Astrocyte (in vitro differentiated cells and primary cell): ENCODE measurements around the gene RAPSN. TPM values are rescaled to one million over a fixed set of nuclear protein-coding genes. Genes with fewer than 3 reads are reported as not detected.
A peak's percentile ranks its signal among the peaks of the same experiment; 100 is the strongest.

Experiments
- DNase-seq: peaks from one replicate; pipeline ENCODE4 v3.0.0-alpha.2; 2010; ENCODE audit warnings: low read depth
- FAIRE-seq: peaks from 2 replicates; lab custom pipeline; 2011; peaks lifted over from hg19 to GRCh38; lab: Jason Lieb, UNC
- H2AFZ ChIP-seq: 2 replicates; pipeline ENCODE4 v1.6.0; 2012; ENCODE audit warnings: low read depth, low read length, inconsistent platforms
- H3K27ac ChIP-seq: 2 replicates; pipeline ENCODE4 v1.5.1; 2011; ENCODE audit warnings: low read depth, low read length, inconsistent platforms
- H3K27me3 ChIP-seq: 2 replicates; pipeline ENCODE4 v1.6.0; 2011; ENCODE audit warnings: low read length, inconsistent platforms; ENCODE audit not compliant: insufficient read depth
- H3K36me3 ChIP-seq: 2 replicates; pipeline ENCODE4 v1.5.1; 2011; ENCODE audit warnings: low read length, inconsistent platforms; ENCODE audit not compliant: insufficient read depth
- H3K4me1 ChIP-seq: 2 replicates; pipeline ENCODE4 v1.5.1; 2011; ENCODE audit warnings: low read length, inconsistent platforms; ENCODE audit not compliant: insufficient read depth
- H3K4me2 ChIP-seq: 2 replicates; pipeline ENCODE4 v1.6.0; 2012; ENCODE audit warnings: low read length, inconsistent platforms
- H3K4me3 ChIP-seq: 2 replicates; pipeline ENCODE4 v1.5.1; 2011; ENCODE audit warnings: low read depth, mild to moderate bottlenecking, low read length, inconsistent platforms; ENCODE audit not compliant: insufficient read depth
- H3K79me2 ChIP-seq: 2 replicates; pipeline ENCODE4 v1.6.0; 2012; ENCODE audit warnings: mild to moderate bottlenecking, low read length, inconsistent platforms; ENCODE audit not compliant: insufficient read depth
- H3K9ac ChIP-seq: 2 replicates; pipeline ENCODE4 v1.6.0; 2012; ENCODE audit warnings: mild to moderate bottlenecking, low read length, inconsistent platforms
- H3K9me3 ChIP-seq: 2 replicates; pipeline ENCODE4 v1.5.1; 2012; ENCODE audit warnings: low read depth, mild to moderate bottlenecking, low read length, inconsistent platforms; ENCODE audit not compliant: insufficient read depth
- H4K20me1 ChIP-seq: 2 replicates; pipeline ENCODE4 v1.6.0; 2012; ENCODE audit warnings: low read length, inconsistent platforms; ENCODE audit not compliant: insufficient read depth
- H3K27ac Mint-ChIP-seq: one replicate; pipeline ENCODE4 v1.8.0; 2021; ENCODE audit warnings: mild to moderate bottlenecking, mixed read lengths; ENCODE audit not compliant: unreplicated experiment
- H3K27me3 Mint-ChIP-seq: one replicate; pipeline ENCODE4 v1.8.0; 2021; ENCODE audit warnings: low read depth, mixed read lengths; ENCODE audit not compliant: unreplicated experiment
- H3K36me3 Mint-ChIP-seq: one replicate; pipeline ENCODE4 v1.8.0; 2021; ENCODE audit warnings: low read depth, mixed read lengths; ENCODE audit not compliant: unreplicated experiment
- H3K4me1 Mint-ChIP-seq: one replicate; pipeline ENCODE4 v1.8.0; 2021; ENCODE audit warnings: low read depth, mixed read lengths; ENCODE audit not compliant: unreplicated experiment
- H3K4me3 Mint-ChIP-seq: one replicate; pipeline ENCODE4 v1.8.0; 2021; ENCODE audit warnings: mild to moderate bottlenecking, moderate library complexity, mixed read lengths; ENCODE audit not compliant: unreplicated experiment
- H3K9me3 Mint-ChIP-seq: one replicate; pipeline ENCODE4 v1.8.0; 2021; ENCODE audit warnings: mild to moderate bottlenecking, mixed read lengths; ENCODE audit not compliant: unreplicated experiment
- EZH2 ChIP-seq: IDR thresholded peaks from 2 replicates; pipeline ENCODE4 v1.6.1; 2012; ENCODE audit warnings: mild to moderate bottlenecking, low read length, inconsistent platforms; ENCODE audit not compliant: insufficient read depth
- total RNA-seq: library from RNA; stranded (reverse); gene quantifications from 2 replicates; pipeline ENCODE4 v1.2.1, GENCODE V29; 2021
- TF ChIP-seq, protein P1 (sequence below): IDR thresholded peaks from 2 replicates; pipeline ENCODE4 v1.5.1; 2011; ENCODE audit warnings: low read depth, mild to moderate bottlenecking, inconsistent platforms, low read length, moderate library complexity; ENCODE audit not compliant: insufficient read depth

RAPSN gene
- total RNA-seq, 1 donor from 2014 or later = 0.86 TPM

GRCh38 chr11:47443028-47443700 lies 5.8 kb downstream of the RAPSN start:
- no peak for FAIRE-seq
- Histone ChIP-seq H3K27me3 (no peaks in the 10 kb centered on the region), H3K79me2 (no peaks in the 10 kb centered on the region), H3K4me2 (no peak overlapping the region), H3K9ac (no peak overlapping the region), H3K4me3 (no peak overlapping the region), H3K27ac (no peak overlapping the region), H4K20me1 (no peaks in the 10 kb centered on the region), H2AFZ (no peak overlapping the region), H3K4me1 (no peaks in the 10 kb centered on the region), H3K36me3 (no peaks in the 10 kb centered on the region), H3K9me3 (no peaks in the 10 kb centered on the region)
- Mint-ChIP-seq H3K9me3 (no peaks in the 10 kb centered on the region), H3K27me3 (no peaks in the 10 kb centered on the region), H3K4me1 (no peaks in the 10 kb centered on the region), H3K27ac (peak overlapping the region; percentile 30), H3K4me3 (no peak overlapping the region), H3K36me3 (peaks cover 9% of the 10 kb centered on the region)
- TF ChIP-seq, protein P1, sequence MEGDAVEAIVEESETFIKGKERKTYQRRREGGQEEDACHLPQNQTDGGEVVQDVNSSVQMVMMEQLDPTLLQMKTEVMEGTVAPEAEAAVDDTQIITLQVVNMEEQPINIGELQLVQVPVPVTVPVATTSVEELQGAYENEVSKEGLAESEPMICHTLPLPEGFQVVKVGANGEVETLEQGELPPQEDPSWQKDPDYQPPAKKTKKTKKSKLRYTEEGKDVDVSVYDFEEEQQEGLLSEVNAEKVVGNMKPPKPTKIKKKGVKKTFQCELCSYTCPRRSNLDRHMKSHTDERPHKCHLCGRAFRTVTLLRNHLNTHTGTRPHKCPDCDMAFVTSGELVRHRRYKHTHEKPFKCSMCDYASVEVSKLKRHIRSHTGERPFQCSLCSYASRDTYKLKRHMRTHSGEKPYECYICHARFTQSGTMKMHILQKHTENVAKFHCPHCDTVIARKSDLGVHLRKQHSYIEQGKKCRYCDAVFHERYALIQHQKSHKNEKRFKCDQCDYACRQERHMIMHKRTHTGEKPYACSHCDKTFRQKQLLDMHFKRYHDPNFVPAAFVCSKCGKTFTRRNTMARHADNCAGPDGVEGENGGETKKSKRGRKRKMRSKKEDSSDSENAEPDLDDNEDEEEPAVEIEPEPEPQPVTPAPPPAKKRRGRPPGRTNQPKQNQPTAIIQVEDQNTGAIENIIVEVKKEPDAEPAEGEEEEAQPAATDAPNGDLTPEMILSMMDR = peak; percentile 7
- no peak for TF ChIP-seq EZH2
- DNase-seq = no peak

- Histone ChIP-seq H3K36me3 (no peaks in the 10 kb centered on the region), H3K9ac (no peak overlapping the region), H3K4me1 (no peaks in the 10 kb centered on the region), H3K9me3 (no peaks in the 10 kb centered on the region), H3K27me3 (no peaks in the 10 kb centered on the region), H3K4me3 (no peak overlapping the region), H3K4me2 (no peak overlapping the region), H2AFZ (no peak overlapping the region), H3K27ac (no peak overlapping the region), H4K20me1 (no peaks in the 10 kb centered on the region), H3K79me2 (no peaks in the 10 kb centered on the region)
- FAIRE-seq (no peak), DNase-seq (no peak)
- Mint-ChIP-seq H3K4me3 (no peak overlapping the region), H3K27ac (no peak overlapping the region), H3K36me3 (peaks cover 10% of the 10 kb centered on the region), H3K9me3 (no peaks in the 10 kb centered on the region), H3K4me1 (no peaks in the 10 kb centered on the region), H3K27me3 (no peaks in the 10 kb centered on the region)
- TF ChIP-seq, protein P1 = no peak
- TF ChIP-seq EZH2 = no peak
These were observed 6.4 kb downstream of the RAPSN start for GRCh38 chr11:47442514-47442913.

GRCh38 chr11:47441421-47441820 lies 7.5 kb downstream of the RAPSN start:
- Histone ChIP-seq H3K9me3 (no peaks in the 10 kb centered on the region), H3K79me2 (no peaks in the 10 kb centered on the region), H3K4me1 (no peaks in the 10 kb centered on the region), H2AFZ (no peak overlapping the region), H3K27ac (no peak overlapping the region), H3K27me3 (no peaks in the 10 kb centered on the region), H3K4me2 (no peak overlapping the region), H3K9ac (no peak overlapping the region), H4K20me1 (no peaks in the 10 kb centered on the region), H3K36me3 (no peaks in the 10 kb centered on the region), H3K4me3 (no peak overlapping the region)
- DNase-seq (no peak), FAIRE-seq (no peak)
- Mint-ChIP-seq H3K9me3 (no peaks in the 10 kb centered on the region), H3K27me3 (no peaks in the 10 kb centered on the region), H3K4me3 (no peak overlapping the region), H3K36me3 (peaks cover 15% of the 10 kb centered on the region), H3K27ac (no peak overlapping the region), H3K4me1 (no peaks in the 10 kb centered on the region)
- TF ChIP-seq, protein P1 = no peak
- no peak for TF ChIP-seq EZH2
